BJ (cell line): ENCODE data around the gene INPP5B. TPM values are rescaled to one million over a fixed set of nuclear protein-coding genes. Genes with fewer than 3 reads are reported as not detected.

Experiments used
- CTCF ChIA-PET: fragments of 350-600 bp; formaldehyde crosslinking; extraction: SDS; loops from one replicate; lab custom pipeline; 2021; ENCODE audit warnings: antibody characterized with exemption, inconsistent platforms; lab: Yijun Ruan, JAX
- POLR2A ChIA-PET: fragments of 300-600 bp; sonication (Branson Sonifier 250); formaldehyde crosslinking; extraction: SDS; loops from one replicate; lab custom pipeline; 2021; ENCODE audit warnings: antibody characterized with exemption; lab: Charles Lee
- DNase-seq: peaks from one replicate; pipeline ENCODE4 v3.0.0-alpha.2; 2011; ENCODE audit warnings: low read depth
- H3K27me3 ChIP-seq: 2 replicates; pipeline ENCODE4 v1.6.0; 2011; ENCODE audit warnings: low read length; ENCODE audit not compliant: control insufficient read depth, insufficient read depth
- H3K36me3 ChIP-seq: 2 replicates; pipeline ENCODE4 v1.5.1; 2011; ENCODE audit warnings: low read length; ENCODE audit not compliant: control insufficient read depth, insufficient read depth
- H3K4me3 ChIP-seq: 2 replicates; pipeline ENCODE4 v1.5.1; 2011; ENCODE audit warnings: low read depth, mild to moderate bottlenecking, control low read depth, low read length
- CTCF ChIP-seq: IDR thresholded peaks from 2 replicates; pipeline ENCODE4 v1.5.1; 2011; ENCODE audit warnings: low read depth, mild to moderate bottlenecking, control low read depth, inconsistent platforms, low read length, moderate library complexity; ENCODE audit not compliant: insufficient read depth
- polyA plus RNA-seq: library from polyadenylated mRNA; depleted of rRNA; stranded (reverse); fragments of >200 nt; gene quantifications from 2 replicates; pipeline ENCODE4 v1.2.3, GENCODE V29; 2011

The INPP5B gene
- polyA plus RNA-seq, 1 experiment, result 21.9 TPM

GRCh38 chr1:37947364-37947763 lies 511 bp upstream of the INPP5B start:
- no peak for DNase-seq
- POLR2A ChIA-PET, result no interaction called here
- CTCF ChIA-PET, result no interaction called here

GRCh38 chr1:37945743-37946702 lies 830 bp downstream of the INPP5B start:
- CTCF ChIA-PET, result no interaction called here
- no peak for TF ChIP-seq CTCF
- POLR2A ChIA-PET, result interaction anchor here (0.6 kb wide), 1 partner anchor 15 kb away, joined by 9 read pairs; no protein-coding TSS in a partner anchor

More at GRCh38 chr1:37947364-37947763, 511 bp upstream of the INPP5B start:
- no peak for TF ChIP-seq CTCF
- H3K4me3 ChIP-seq, result no peak overlapping the region
- peaks cover 9% of the 10 kb centered on the region for H3K36me3 ChIP-seq
- H3K27me3 ChIP-seq, result no peaks in the 10 kb centered on the region

GRCh38 chr1:37945251-37945650 lies 1.6 kb downstream of the INPP5B start:
- Histone ChIP-seq H3K4me3 (no peak overlapping the region; the same call in 1 of the 2 replicates), H3K27me3 (no peaks in the 10 kb centered on the region), H3K36me3 (peaks cover 12% of the 10 kb centered on the region)
- ChIA-PET POLR2A (no interaction called here), CTCF (interaction anchor here (0.8 kb wide), 1 partner anchor 86 kb away, joined by 3 read pairs; the partner anchor contains the start of gene MTF1)
- DNase-seq, result no peak
- TF ChIP-seq CTCF, result no peak

More at GRCh38 chr1:37945743-37946702, 830 bp downstream of the INPP5B start:
- DNase-seq, result peak; percentile 59
- Histone ChIP-seq H3K27me3 (no peaks in the 10 kb centered on the region), H3K36me3 (peaks cover 10% of the 10 kb centered on the region), H3K4me3 (peak overlapping the region; percentile 71)

GRCh38 chr1:37944816-37945215 lies 2.0 kb downstream of the INPP5B start:
- POLR2A ChIA-PET, result no interaction called here
- no peak for DNase-seq
- no peak for TF ChIP-seq CTCF
- H3K4me3 ChIP-seq, result no peak overlapping the region
- CTCF ChIA-PET, result interaction anchor here (0.8 kb wide), 1 partner anchor 85 kb away, joined by 3 read pairs; the partner anchor contains the start of gene MTF1
- H3K36me3 ChIP-seq, result peaks cover 16% of the 10 kb centered on the region
- no peaks in the 10 kb centered on the region for H3K27me3 ChIP-seq

GRCh38 chr1:37944086-37944763 lies 2.6 kb downstream of the INPP5B start:
- no peak for DNase-seq
- Histone ChIP-seq H3K4me3 (no peak overlapping the region), H3K36me3 (peaks cover 17% of the 10 kb centered on the region), H3K27me3 (no peaks in the 10 kb centered on the region)
- TF ChIP-seq CTCF, result no peak
- ChIA-PET POLR2A (no interaction called here), CTCF (no interaction called here)
